HG02943 (cell line): Measurements from ENCODE around the gene ZFAND5.

Source experiments
- ATAC-seq: cut with Tn5 transposase; IDR thresholded peaks from one replicate; pipeline ENCODE4 v1.9.1; 2021; ENCODE audit warnings: mild to moderate bottlenecking, low read depth, moderate library complexity; ENCODE audit not compliant: unreplicated experiment

The ZFAND5 gene, protein sequence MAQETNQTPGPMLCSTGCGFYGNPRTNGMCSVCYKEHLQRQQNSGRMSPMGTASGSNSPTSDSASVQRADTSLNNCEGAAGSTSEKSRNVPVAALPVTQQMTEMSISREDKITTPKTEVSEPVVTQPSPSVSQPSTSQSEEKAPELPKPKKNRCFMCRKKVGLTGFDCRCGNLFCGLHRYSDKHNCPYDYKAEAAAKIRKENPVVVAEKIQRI

DNA sequence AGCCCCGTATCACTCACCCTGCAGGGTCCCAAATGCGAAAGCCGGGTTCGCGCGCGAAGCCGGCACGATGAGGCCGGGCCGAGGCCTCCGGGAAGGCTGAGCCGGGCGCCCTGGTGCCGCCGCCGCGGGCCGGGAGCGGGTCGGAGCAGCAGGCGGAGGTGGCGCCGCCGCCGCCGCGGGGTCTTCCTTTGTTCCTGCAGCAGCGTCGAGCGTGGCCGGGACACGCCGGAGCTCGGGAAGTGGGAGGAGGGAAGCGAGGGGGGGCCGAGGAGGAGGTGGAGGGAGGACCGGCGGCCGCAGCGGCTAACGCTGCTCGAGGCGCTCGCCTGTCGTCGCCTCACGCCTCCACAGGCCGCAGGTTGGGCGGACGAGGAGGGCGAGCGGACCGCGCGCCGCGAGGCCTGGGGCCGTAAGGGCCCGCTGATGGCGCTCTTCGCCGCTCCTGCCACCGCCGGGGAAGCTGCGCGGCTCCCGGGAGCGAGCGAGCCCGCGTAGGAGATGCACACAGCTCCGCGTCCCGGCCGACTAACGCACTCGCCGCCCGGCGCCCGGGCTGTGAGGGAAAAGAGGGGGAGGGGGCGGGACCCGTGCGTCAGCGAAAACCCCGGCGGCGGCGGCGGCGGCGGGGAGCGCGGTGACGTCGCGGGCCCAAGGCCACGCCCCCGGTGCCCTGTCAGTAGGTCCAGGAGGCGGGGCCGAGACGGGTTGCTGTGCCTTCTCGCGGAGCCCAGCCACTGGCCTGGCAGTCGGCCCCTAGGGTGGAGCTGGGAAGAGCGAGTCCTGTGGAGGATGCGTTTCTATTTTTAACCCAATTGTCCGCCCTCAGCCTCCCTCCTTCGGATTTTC lies at the start of gene ZFAND5:
TSS of gene ZFAND5 (minus strand) at position 530 of the 846 bp plus-strand sequence. CDS start 4,430 bp downstream, outside the sequence.
- ATAC-seq, result peak; percentile 82

DNA sequence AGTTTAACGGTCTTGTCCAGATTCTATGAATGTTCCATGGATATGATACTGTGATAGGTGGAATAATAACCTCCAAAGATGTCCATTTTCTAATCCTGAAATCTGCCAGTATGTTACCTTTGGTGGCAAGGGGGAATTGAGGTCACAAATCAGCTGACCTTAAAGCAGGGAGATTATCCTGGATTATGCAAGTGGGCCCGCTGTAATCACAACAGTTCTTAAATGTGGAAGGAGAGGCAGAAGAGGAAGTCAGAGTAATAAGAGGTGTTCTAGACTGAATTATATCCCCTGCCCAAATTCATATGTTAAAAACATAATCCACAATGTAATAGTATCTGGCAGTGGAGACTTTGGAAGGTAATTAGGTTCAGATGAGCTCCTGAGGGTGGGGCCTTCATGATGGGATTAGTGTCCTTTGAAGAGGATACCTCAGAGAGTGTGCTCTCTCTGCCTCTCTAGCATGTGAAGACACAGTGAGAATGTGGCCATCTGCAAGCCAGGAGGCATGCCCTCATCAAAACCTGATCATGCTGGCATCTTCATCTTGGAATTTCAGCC lies 47.6 kb upstream of the ZFAND5 start:
- no peak for ATAC-seq

DNA sequence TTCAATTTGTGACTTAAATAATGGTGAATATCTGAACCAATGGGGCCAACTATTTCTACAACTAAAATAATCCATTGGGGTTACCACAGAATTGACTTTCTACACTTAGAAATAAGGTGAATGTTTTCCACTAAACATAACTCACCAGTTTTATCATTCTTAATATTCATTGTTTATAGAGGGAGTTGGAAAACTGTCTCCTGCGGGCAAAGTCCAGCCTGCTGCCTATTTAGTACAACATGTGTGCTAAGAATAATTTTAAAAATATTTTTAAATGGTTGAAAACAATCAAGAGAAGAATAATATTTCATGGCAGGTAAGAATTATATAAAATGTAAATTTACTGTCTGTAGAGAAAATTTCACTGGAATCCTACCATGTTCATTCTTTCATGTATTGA lies 45.2 kb upstream of the ZFAND5 start:
- ATAC-seq, result no peak

DNA sequence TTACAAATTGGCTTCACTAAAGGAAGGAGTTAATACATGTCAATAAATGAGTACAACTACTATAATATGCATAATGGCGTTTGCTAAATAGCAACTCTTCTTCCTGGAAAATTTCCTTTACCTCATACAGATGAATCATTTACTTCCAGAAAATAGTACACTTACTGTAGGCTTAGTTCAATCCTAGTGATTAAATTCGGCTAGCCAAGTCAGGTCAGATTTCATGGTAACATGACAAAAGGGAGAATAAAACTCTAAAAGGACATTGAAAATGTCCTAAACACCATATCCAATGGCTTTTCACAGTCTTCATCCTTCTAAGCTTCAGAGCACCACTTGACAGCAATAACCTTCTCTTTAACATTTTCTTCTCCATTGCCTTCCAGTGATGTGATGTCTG lies 42.1 kb upstream of the ZFAND5 start:
- no peak for ATAC-seq

DNA sequence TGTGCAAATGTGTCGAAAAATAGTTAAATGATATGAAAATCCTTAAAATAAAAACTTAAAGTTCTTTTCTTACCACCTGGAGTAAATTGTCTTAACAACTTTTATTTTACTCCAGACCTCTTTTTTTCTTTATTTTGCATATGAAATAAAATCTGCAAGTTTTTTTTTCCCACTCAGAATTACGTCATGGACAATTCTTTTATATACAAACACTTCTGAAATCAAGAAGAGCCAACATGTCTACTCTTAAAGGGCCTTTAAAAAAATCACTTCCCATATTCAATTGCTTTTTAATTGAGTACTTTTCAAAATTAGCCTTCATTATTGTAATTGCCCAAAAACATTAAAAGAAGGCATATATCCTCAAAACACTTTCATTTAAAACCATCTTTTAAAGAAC lies 37.7 kb upstream of the ZFAND5 start:
- no peak for ATAC-seq

DNA sequence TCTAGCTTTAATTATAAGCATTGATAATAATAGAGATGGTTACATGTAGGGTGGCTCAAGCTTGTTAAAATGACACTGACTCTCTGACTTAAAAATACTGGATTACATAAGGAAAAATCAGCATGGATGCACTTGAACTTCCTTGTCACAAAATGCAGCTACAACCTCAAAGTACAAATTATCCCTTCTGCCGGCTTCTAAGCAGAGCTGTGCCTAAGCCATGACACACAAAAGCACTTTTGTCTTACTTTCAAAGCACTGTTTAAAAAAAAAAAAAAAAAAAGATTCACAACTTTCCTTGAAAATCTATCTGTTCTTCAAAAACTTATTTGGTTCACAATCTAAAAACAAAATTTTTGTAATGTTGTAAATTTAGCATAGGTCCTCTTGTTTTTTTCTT lies 36.4 kb upstream of the ZFAND5 start:
- no peak for ATAC-seq

DNA sequence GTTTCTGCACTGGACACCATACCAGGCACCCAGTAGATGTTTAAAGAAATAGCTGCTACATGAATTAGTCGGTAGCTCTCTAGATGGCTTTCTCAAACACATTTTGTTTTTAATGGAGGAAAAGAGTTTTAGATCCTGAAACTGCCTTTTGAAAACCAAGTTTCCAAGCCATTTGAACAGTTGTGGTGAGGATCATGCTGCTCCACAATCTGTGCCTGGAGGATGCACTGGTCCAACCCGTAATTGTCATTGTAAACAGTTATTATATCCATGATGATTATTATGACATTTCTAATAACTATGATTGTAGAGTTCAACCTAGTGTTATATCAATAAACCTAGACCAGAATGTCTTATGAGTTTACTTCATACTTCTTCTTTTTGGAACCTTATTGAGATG lies 35.9 kb upstream of the ZFAND5 start:
- no peak for ATAC-seq

DNA sequence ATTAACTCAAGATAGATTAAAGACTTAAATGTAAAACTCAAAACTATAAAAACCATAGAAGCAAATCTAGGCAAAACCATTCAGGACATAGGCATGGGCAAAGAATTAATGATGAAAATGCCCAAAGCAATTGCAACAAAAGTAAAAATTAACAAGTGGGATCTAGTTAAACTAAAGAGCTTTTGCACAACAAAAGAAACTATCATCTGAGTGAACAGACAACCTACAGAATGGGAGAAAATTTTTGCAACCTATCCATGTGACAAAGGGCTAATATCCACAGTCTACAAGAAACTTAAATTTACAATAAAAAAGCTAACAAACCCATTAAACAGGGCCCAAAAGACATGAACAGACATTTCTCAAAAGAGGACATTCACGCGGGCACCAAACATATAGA lies 34.4 kb upstream of the ZFAND5 start:
- no peak for ATAC-seq

DNA sequence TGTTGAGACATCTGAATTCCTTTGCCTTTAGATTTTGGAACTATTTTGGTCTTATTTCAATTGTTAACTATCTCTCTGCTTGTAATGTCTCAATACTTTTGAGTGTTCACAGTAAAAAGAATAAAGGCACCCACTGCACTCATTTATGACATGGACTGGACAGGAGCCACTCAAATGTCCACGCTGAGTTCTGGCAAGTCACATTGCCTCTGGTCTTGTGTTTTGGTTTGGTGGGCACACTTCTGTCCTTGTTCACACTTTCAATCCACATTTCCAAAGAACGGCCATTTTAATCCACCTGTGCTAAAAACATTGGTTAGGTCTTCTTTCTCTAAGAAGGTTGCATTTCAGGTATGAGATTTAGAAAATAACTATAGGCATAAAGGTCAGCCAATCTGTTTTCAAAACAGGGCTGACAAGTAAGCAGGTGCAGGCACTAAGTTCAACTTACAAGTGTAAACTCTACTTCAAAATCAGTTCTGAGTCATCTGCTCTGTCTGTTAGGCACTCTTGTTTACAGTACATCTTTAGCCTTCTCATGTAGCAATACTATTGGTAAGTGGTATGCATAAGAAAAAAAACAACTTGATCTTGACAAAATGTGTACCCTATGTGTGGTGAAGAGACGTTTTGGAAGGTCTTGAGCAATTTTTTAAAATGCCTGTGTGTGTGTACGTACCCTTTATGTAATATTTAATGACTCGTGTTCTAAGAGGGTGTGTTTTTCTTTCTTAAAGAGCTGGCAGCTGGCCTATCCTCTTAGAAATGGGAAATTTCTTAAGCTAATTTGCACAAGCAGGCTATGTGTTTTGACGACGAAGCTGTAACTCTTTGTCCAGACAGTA lies 31.5 kb upstream of the ZFAND5 start:
- no peak for ATAC-seq

DNA sequence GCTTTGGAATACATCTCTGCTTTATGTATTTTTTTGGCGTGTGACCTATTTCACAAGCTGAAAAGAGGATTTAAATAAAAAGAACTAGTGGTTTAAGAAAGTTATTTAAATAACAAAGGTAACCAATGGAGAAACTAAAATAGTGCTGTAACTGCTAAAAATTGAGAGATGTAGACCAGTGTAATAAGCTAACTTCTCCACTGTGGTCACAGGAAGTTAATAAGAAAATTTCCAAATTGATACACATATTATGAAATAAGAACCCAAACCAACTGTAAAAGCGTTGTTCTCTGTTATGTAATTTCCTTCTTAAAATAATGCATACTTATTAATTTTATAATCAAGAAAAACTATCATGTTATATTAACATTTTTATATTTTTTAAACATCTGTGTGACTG lies 29.1 kb upstream of the ZFAND5 start:
- no peak for ATAC-seq

DNA sequence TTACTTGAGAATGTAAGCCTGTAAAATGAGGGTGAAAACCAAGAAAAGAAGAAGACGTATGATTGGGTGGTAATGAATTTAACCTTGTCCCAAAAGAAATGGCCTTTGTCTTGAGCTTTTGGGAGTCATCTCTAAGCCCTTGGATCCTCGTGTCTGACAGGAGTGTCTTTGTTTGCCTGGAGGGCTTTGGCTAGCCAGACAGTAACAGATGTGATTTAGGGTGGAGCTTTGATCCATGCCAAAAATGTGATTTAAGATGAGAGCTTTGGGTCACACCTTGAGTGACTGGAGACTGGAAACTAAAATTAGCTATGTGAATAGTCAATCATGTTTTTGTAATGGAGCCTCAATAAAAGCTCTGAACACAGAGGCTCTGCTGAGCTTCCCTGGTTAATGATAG lies 25.9 kb upstream of the ZFAND5 start:
- no peak for ATAC-seq

DNA sequence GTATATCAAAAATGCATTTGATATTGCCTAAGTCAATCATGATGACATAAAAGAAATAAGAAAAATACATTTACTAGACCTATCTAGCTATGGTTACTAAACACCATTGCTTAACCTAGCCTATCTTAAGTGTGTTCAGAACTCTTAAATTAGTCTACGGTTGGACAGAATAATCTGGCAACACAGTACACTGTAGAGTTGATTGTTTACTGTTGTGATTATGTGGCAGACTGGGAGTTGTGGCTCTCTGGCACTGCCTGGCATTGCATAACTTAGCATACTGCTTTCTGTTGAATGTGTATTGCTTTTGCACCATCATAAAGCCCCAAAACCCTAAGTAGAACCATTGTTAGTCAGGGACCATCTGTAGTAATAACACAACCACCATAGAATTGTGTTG lies 21.2 kb upstream of the ZFAND5 start:
- no peak for ATAC-seq

DNA sequence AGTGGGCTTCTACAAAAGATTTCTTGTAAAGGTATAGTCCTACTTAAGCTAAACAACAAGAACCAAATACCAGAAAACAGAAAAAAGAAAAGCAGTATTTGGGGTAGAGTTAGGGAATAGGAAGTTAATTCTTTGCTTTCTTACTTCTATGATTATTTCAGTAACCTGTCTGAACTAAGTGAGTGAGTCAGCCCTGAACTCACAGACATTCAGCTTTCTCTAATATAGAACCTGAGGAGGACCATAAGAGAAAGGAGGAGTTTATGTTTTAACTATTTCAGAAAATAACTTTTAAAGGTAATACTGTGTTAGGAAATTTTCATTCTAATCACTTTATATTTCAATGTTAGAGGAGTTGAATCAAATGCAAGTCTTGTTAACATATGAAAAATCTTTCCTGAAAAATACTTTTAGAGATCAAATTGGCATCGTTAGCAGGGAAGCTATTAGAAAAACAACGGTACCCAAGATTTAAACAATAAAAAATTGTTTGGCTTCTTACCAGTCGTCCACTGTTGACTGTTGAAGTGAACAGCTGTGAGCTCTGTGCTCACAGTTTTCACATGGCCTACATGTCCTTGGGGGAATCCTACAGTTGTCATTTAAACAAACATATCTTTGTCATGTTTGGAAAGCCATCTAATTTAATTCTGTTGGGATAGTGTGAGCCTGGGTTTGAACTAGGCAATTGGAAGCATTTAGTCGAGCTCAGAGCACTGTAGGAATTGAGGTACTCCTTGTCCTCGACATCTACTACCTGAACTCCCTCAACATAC lies 19.9 kb upstream of the ZFAND5 start:
- no peak for ATAC-seq

DNA sequence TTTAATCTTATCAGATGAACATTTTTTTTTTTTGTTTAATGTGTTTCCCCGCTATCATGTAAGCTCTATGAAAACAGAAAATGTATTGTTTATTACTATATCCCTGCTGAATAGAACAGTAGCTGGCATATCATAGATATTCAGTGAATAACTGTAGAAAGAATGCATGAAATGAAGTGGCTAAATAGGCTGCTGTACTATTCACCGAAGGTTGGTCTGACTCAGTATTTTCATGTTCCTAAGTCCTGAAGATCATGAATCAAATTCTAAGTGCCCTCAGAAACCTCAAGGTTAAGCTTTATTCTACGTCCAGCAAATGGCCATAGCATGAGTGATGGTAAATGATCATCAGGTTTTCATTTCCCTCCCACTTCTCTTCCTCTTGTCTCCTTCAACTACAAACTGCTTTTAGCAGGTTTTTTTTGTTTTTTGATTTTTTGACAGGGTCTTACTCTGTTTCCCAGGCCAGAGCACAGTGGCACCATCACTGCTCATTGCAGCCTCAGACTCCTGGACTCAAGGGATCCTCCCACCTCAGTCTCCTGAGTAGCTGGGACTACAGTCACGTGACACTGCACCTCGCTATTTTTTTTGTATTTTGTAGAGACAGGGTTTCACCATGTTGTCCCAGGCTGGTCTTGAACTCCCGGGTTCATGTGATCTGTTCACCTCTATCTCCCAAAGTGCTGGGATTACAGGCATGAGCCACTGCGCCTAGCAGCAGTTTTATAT lies 19.1 kb upstream of the ZFAND5 start:
- no peak for ATAC-seq

DNA sequence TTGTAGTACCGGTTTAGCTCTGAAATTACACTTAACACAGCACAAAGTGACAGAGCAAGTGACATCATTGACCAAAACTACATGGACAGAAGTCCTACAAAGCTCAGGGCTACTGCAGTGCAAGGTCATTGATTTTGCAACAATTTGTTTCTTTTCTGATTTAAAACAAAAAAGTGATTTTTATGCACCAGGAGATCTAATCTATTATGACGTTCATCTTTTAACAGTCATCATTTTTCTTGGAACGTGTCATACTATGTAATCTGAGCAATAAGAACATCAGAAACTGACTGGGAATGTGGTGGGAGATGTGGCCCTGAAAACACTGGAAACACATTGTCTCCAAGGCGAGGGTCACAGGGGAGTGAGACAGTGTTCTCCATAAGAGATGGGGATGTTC lies 17.4 kb upstream of the ZFAND5 start:
- no peak for ATAC-seq

DNA sequence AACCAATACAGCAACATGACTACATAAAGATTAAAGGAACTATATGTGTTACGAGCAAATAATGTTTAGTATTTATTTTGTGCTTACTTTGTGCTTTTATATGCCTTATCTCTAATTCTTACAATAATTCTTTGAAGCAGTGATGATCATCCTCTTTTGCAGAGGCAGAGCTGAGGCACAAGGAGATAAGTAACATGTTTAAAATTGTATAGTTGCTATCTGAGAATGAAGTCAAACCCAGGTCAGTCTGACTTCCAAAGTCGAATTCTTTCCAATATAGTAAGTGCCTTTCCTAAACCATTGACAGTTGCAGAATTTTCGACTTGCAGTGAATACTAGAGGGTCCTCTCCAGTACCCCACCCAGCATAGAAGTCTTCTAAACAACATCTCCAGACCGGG lies 12.0 kb upstream of the ZFAND5 start:
- no peak for ATAC-seq

DNA sequence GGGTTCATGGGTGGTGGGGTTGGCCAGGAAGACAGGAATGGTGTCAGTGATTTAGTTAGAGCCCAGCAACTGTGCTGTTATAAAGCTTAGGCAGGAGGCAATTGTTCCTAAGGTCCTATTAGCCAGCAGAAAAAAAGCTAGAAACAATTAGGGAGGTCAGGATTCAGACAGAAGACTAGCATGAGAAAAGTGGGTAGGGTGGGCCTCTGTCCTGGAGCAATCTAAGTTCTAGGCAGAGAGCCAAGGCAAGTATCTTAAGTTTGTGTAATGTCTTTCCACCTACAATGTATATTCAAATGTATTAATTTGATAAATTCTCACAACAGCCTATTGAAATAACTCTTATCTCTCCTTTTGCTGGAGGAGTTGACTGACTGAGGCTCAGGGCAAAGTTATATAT lies 6.1 kb upstream of the ZFAND5 start:
- ATAC-seq, result no peak

DNA sequence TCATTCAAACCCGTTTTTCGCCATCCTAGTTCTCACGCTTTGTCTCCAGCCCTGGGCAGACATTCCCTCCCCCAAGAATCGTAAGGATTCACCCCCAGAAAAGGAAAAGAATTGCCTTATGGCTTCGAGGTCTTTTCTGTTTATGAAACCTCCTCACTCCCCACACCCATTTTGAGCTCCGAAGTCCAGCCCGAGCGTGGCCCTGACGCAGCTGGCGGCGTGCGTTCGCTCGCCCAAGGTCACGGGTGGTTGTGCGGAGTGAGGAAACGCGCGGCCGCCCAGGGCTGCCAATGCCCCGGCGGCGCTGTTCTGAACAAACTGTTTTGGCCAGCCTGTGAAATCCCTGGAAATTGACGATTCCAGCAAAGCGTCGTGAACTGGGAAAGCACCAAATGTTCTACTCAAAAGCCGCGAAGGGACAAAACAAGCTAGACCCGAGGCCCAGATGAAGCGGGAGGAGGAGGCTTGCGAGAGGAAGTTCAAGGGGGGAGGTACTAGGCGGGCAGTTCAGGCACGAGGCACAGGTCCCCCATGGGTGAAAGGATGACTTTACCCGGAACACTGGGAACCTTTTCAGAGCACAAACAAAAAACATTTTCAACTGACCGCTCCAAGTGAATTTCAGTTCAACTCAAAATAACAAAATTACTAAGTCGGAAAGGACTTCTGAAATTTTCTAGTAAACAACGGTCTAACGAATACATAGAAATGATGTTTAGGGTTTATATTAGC lies 683 bp upstream of the ZFAND5 start:
- ATAC-seq, result peak; percentile 37
